Astrocyte of the cerebellum (primary cell): ENCODE data around the gene METTL4.
"Not testable (repeated sequence)": the region's sequence is repeated elsewhere in the genome, so short reads cannot be mapped to it uniquely, and the experiment has no call there.

ENCODE experiments used
- DNase-seq: peaks from one replicate; pipeline ENCODE4 v3.0.0-alpha.2; 2011; ENCODE audit warnings: low read depth
- H3K4me3 ChIP-seq: 2 replicates; pipeline ENCODE4 v1.5.1; 2011; ENCODE audit warnings: mild to moderate bottlenecking, low read depth, low read length, moderate library complexity
- in situ Hi-C: cut with HindIII; loops from 2 replicates; pipeline ENCODE4 v1.10.0; 2017; ENCODE audit warnings: low sequenced_read_pairs
- TF ChIP-seq, protein P1 (sequence below): IDR thresholded peaks from 2 replicates; pipeline ENCODE4 v1.5.1; 2012; ENCODE audit warnings: low read length, low read depth, moderate library complexity, mild to moderate bottlenecking; ENCODE audit errors: missing control alignments

Gene METTL4

DNA sequence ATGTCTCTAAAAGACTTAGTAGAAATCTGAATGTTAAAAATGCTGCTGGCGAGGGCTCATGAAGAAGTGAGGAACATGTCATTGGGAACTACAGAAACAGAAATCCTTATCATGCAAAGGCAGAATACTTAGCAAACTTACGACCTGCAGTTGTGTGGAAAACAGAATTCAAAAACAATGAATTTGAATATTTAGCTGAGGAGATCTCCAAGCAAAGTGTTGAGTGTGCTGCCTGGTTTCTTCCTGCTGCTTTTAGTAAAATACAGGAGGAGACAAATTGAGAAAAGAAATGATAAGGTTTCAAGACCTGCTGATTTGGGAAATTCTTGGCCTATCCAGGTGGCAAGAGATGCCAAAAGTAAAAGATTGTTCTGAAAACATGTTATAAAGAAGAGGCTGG, 38.5 kb downstream of the METTL4 start:
- H3K4me3 ChIP-seq, result no peak overlapping the region
- TF ChIP-seq, protein P1, sequence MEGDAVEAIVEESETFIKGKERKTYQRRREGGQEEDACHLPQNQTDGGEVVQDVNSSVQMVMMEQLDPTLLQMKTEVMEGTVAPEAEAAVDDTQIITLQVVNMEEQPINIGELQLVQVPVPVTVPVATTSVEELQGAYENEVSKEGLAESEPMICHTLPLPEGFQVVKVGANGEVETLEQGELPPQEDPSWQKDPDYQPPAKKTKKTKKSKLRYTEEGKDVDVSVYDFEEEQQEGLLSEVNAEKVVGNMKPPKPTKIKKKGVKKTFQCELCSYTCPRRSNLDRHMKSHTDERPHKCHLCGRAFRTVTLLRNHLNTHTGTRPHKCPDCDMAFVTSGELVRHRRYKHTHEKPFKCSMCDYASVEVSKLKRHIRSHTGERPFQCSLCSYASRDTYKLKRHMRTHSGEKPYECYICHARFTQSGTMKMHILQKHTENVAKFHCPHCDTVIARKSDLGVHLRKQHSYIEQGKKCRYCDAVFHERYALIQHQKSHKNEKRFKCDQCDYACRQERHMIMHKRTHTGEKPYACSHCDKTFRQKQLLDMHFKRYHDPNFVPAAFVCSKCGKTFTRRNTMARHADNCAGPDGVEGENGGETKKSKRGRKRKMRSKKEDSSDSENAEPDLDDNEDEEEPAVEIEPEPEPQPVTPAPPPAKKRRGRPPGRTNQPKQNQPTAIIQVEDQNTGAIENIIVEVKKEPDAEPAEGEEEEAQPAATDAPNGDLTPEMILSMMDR, result no peak
- in situ Hi-C loops, result no loop called here
- no peak for DNase-seq

DNA sequence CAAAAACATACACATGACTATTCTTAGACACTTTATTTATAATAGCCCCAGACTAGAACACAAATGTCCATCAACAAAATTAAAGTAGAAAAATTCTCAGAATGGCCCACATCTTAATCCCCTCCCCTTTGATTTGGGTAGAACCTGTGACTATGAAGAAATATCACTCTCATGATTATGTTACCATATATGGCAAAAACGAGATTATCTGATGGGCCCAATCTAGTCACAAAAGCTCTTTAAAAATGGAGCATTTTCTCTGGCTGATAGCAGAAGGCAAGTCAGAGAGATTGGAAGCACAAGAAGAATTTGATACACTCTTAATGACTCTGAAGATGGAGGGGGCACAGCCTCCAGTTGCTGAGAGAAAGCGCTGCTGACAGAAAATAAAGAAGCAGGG, 39.6 kb downstream of the METTL4 start:
- TF ChIP-seq, protein P1, result no peak
- in situ Hi-C loops, result no loop called here
- H3K4me3 ChIP-seq, result no peak overlapping the region
- DNase-seq, result no peak

DNA sequence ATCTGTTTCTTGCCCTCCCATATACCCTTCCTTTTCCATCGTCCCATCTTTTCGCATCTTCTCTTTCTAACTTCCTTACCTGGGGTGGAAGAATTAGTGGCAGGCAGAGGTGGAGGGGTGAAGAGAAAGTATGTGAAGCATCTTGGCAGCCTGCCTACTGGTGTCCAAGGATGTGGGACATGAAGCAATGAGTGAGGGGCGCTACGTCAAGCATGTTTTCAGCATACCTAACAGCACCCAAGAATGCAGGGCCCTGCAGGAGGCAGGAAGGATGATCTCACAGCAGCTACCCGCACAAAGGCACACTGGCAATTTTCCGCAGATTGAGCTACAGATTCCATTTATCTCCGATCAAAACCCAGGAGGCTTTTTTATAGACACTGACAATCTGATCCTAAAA, 42.2 kb downstream of the METTL4 start:
- DNase-seq, result peak; percentile 90
- H3K4me3 ChIP-seq, result no peak overlapping the region
- in situ Hi-C loops, result no loop called here
- TF ChIP-seq, protein P1, result no peak

DNA sequence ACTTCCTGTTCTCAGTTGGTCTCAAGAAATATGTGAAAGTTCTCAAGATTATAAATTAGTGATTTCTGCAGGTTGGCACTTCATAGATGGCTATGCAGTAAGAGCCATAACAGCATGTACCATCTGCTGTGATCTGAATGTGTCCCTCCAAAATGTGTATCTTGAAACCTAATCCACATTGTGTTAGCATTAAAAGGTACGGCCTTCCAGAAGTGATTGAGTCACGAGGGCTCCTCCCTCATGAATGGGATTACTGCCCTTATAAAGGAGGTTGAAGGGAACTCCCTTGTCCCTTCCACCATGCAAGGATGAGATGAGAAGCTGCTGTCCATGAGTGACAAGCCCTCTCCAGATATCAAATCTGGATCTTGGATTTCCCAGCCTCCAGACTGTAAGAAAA, 45.0 kb downstream of the METTL4 start:
- in situ Hi-C loops, result no loop called here
- DNase-seq, result no peak
- no peak overlapping the region for H3K4me3 ChIP-seq
- TF ChIP-seq, protein P1, result no peak

DNA sequence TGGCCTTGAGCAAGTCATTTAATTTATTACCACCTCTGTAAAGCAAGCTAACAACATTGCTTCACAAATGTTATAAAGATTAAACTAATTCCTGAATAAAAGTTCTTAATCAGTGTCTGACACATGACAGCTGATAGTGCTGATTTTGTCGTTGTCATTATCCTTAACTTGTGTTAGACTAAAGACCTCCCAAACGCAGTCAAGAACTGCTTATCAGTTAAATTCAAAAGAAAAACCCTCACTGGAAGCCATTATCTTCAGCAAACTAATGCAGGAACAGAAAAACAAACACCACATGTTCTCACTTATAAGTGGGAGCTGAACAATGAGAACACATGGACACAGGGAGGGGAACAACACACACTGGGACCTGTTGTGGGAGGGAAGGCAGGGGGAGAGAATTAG, 46.5 kb downstream of the METTL4 start:
- in situ Hi-C loops, DNase-seq, H3K4me3 ChIP-seq: not testable (repeated sequence)

DNA sequence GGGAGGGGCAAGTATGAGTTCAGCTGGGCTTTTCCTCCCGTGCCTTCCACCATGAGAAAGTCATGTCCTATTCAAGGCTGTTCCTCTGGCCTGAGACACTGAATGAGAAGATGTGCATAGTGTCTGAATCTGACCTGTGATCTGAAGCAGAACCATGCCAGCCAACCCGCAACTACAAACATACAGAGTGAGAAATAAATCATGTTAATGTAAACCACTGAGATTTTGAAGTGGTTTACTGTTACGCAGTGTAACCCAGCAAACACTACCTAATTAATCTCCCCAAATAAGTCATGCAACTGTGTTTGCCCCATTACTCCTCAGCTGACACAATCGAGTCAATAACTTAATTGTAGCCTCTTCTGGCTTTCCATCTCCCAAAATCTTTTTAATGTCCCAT, 49.2 kb downstream of the METTL4 start:
- DNase-seq, result no peak
- H3K4me3 ChIP-seq, result no peak overlapping the region
- in situ Hi-C loops, result no loop called here
- TF ChIP-seq, protein P1, result no peak

DNA sequence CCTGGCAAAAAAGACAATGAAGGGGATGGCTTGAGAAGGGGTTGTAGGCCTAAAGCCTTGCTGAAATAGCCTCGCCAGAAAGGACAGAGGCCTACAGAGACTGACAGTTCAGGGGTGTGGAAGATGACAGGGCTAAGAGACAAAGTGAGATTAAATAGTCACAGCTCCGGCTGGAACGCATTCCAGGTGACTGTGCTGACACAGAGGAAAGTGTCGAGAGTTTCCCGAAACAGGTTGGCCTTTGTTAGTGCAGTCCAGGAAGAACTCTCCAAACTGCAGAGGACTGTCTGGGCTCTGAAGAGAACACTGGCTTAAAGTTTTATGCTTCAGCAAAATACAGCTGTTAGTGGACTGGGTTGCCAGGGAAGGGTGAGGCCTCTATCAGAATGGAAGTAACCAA, 52.8 kb downstream of the METTL4 start:
- in situ Hi-C loops, result no loop called here
- no peak overlapping the region for H3K4me3 ChIP-seq
- TF ChIP-seq, protein P1, result no peak
- DNase-seq, result no peak
